ENCODE results near the gene SGSM1.

GRCh38 chr22:24824915-24825314 lies 18.9 kb downstream of the SGSM1 start:
- TF ChIP-seq, protein P1, sequence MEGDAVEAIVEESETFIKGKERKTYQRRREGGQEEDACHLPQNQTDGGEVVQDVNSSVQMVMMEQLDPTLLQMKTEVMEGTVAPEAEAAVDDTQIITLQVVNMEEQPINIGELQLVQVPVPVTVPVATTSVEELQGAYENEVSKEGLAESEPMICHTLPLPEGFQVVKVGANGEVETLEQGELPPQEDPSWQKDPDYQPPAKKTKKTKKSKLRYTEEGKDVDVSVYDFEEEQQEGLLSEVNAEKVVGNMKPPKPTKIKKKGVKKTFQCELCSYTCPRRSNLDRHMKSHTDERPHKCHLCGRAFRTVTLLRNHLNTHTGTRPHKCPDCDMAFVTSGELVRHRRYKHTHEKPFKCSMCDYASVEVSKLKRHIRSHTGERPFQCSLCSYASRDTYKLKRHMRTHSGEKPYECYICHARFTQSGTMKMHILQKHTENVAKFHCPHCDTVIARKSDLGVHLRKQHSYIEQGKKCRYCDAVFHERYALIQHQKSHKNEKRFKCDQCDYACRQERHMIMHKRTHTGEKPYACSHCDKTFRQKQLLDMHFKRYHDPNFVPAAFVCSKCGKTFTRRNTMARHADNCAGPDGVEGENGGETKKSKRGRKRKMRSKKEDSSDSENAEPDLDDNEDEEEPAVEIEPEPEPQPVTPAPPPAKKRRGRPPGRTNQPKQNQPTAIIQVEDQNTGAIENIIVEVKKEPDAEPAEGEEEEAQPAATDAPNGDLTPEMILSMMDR (IDR thresholded peaks at IDR 0.05): no peak
- TF ChIP-seq POLR2A (IDR thresholded peaks at IDR 0.05): no peak
